NCI-H510A (cell line): ENCODE data around the gene RAPSN.

Experiments
- DNase-seq: peaks from one replicate; lab custom pipeline; 2025; lab: John Stamatoyannopoulos, UW

Gene RAPSN

GRCh38 chr11:47448566-47449427, at the start of gene RAPSN:
Gene RAPSN (minus strand): TSS chr11:47449136. CDS start chr11:47448964, 172 bp downstream.
- no peak for DNase-seq

GRCh38 chr11:47498149-47498548, 49.2 kb upstream of the RAPSN start:
- DNase-seq: no peak

- no peak for DNase-seq
Measured at GRCh38 chr11:47496808-47497207, 47.9 kb upstream of the RAPSN start.

GRCh38 chr11:47495856-47496217, 46.9 kb upstream of the RAPSN start:
- DNase-seq: no peak

- no peak for DNase-seq
Measured at GRCh38 chr11:47495011-47495855, 46.3 kb upstream of the RAPSN start.

- no peak for DNase-seq
Measured at GRCh38 chr11:47489395-47489755, 40.4 kb upstream of the RAPSN start.

- DNase-seq: no peak
Measured at GRCh38 chr11:47488674-47489394, 39.9 kb upstream of the RAPSN start.

GRCh38 chr11:47488111-47488510, 39.2 kb upstream of the RAPSN start:
- DNase-seq: no peak

- no peak for DNase-seq
Measured at GRCh38 chr11:47487421-47487820, 38.5 kb upstream of the RAPSN start.

- no peak for DNase-seq
Measured at GRCh38 chr11:47485107-47485506, 36.2 kb upstream of the RAPSN start.

GRCh38 chr11:47483457-47483856, 34.5 kb upstream of the RAPSN start:
- no peak for DNase-seq

- no peak for DNase-seq
Measured at GRCh38 chr11:47480762-47481161, 31.8 kb upstream of the RAPSN start.

- DNase-seq: no peak
Measured at GRCh38 chr11:47478651-47479329, 29.9 kb upstream of the RAPSN start.

- DNase-seq: no peak
Measured at GRCh38 chr11:47477753-47478152, 28.8 kb upstream of the RAPSN start.

GRCh38 chr11:47477323-47477722, 28.4 kb upstream of the RAPSN start:
- no peak for DNase-seq

- no peak for DNase-seq
Measured at GRCh38 chr11:47470671-47471070, 21.7 kb upstream of the RAPSN start.

GRCh38 chr11:47469361-47470179, 20.6 kb upstream of the RAPSN start:
- DNase-seq: no peak

GRCh38 chr11:47468598-47469214, 19.8 kb upstream of the RAPSN start:
- DNase-seq: no peak

GRCh38 chr11:47467357-47467756, 18.4 kb upstream of the RAPSN start:
- peak; percentile 26 for DNase-seq

- no peak for DNase-seq
Measured at GRCh38 chr11:47466701-47467250, 17.8 kb upstream of the RAPSN start.
